Hepatocyte (in vitro differentiated cells): ENCODE measurements around the gene GPAM. TPM values are rescaled to one million over a fixed set of nuclear protein-coding genes. Genes with fewer than 3 reads are reported as not detected.

ENCODE experiments used
- DNase-seq: peaks from one replicate; pipeline ENCODE4 v3.0.0-alpha.2; 2016; ENCODE audit warnings: low spot score
- H2AFZ ChIP-seq: fragments of 200-600 bp; sonication (generic); 2 replicates; pipeline ENCODE4 v1.6.0; 2016; ENCODE audit warnings: antibody characterized with exemption, mild to moderate bottlenecking
- H3K27ac ChIP-seq: fragments of 200-600 bp; sonication (generic); 2 replicates; pipeline ENCODE4 v1.5.1; 2016; ENCODE audit warnings: mild to moderate bottlenecking
- H3K27me3 ChIP-seq: fragments of 200-600 bp; sonication (generic); 2 replicates; pipeline ENCODE4 v1.6.1; 2016
- H3K36me3 ChIP-seq: fragments of 200-600 bp; sonication (generic); replicated peaks from 2 replicates; pipeline ENCODE4 v1.5.1; 2016; ENCODE audit warnings: low read depth; ENCODE audit not compliant: insufficient read depth
- H3K4me1 ChIP-seq: fragments of 200-600 bp; sonication (generic); 2 replicates; pipeline ENCODE4 v1.5.1; 2016; ENCODE audit warnings: mild to moderate bottlenecking, moderate library complexity; ENCODE audit not compliant: insufficient read depth
- H3K4me2 ChIP-seq: fragments of 200-600 bp; sonication (generic); 2 replicates; pipeline ENCODE4 v1.6.0; 2016
- H3K4me3 ChIP-seq: fragments of 200-600 bp; sonication (generic); 2 replicates; pipeline ENCODE4 v1.5.1; 2016; ENCODE audit warnings: mild to moderate bottlenecking
- H3K79me2 ChIP-seq: fragments of 200-600 bp; sonication (generic); 2 replicates; pipeline ENCODE4 v1.6.0; 2017; ENCODE audit warnings: mild to moderate bottlenecking
- H3K9me2 ChIP-seq: fragments of 200-600 bp; sonication (generic); replicated peaks from 2 replicates; pipeline ENCODE4 v1.6.0; 2017; ENCODE audit warnings: mild to moderate bottlenecking; ENCODE audit not compliant: insufficient read depth
- H3K9me3 ChIP-seq: fragments of 200-600 bp; sonication (generic); 2 replicates; pipeline ENCODE4 v1.5.1; 2016; ENCODE audit warnings: low read depth, mild to moderate bottlenecking
- H4K20me1 ChIP-seq: fragments of 200-600 bp; sonication (generic); 2 replicates; pipeline ENCODE4 v1.6.0; 2016; ENCODE audit warnings: mild to moderate bottlenecking; ENCODE audit not compliant: insufficient read depth, poor library complexity, severe bottlenecking
- CTCF ChIP-seq: fragments of 200-600 bp; sonication (generic); IDR thresholded peaks from 2 replicates; pipeline ENCODE4 v1.5.1; 2016; ENCODE audit warnings: antibody characterized with exemption, mild to moderate bottlenecking; ENCODE audit not compliant: poor library complexity
- EZH2 ChIP-seq: fragments of 200-600 bp; sonication (generic); IDR thresholded peaks from 2 replicates; pipeline ENCODE4 v1.6.1; 2016; ENCODE audit warnings: antibody characterized with exemption, mild to moderate bottlenecking, borderline replicate concordance
- EZH2phosphoT487 ChIP-seq: fragments of 200-600 bp; sonication (generic); IDR thresholded peaks from one replicate; pipeline ENCODE4 v1.6.1; 2018; ENCODE audit warnings: antibody characterized with exemption, mild to moderate bottlenecking, low read depth, moderate library complexity; ENCODE audit not compliant: unreplicated experiment, severe bottlenecking
- WGBS: methylation state at CpG from one replicate; pipeline ENCODE4 v1.1.6; 2016; ENCODE audit warnings: low lambda C conversion rate; ENCODE audit errors: missing lambda C conversion rate; 5-methylcytosine and 5-hydroxymethylcytosine counted together
- polyA plus RNA-seq: library from polyadenylated mRNA; unstranded; fragments of >200 nt; fragmentation: Nextera tagmentation; extraction: Ambion mirVana; gene quantifications from 2 replicates; pipeline ENCODE4 v1.2.1, GENCODE V29; 2016
- total RNA-seq: library from RNA; depleted of rRNA; stranded (reverse); fragments of >200 nt; gene quantifications from 2 replicates; pipeline ENCODE4 v1.2.3, GENCODE V29; 2014

Gene GPAM
- total and polyA plus RNA-seq, 2 experiments from 2014 or later, result 7.8 to 49.2 TPM

DNA sequence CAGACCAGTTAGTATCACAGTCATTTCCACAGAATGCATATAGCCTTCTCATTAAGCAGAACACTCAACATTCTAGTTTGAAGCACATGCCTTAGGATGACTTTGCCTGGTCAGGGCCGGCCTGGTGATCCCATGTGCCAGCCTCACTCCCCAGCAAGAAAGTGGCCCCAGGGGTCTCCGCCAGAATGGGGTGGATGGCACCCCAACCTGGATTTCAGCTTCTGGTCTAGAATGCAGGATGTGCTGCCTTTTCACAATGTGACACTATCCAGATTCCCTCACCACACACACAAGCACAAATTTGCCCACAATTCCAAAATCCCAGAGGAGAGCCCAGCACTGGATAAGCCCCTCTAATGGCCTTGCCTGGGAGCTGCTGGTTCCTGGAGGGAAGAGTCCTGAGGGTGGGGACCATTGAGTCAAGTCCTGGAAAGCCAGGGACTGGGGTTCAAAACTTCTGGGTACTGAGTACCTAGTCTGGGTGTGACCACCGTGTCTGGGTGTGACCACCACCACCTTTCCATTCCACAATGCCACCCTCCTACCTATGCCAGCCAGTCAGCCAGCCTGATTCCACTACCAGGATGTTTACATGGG lies 41.5 kb upstream of the GPAM start:
- Histone ChIP-seq H3K4me1 (no peaks in the 10 kb centered on the region), H3K27me3 (no peaks in the 10 kb centered on the region), H3K4me3 (no peak overlapping the region), H3K36me3 (no peaks in the 10 kb centered on the region), H3K9me3 (no peaks in the 10 kb centered on the region), H4K20me1 (no peaks in the 10 kb centered on the region), H3K79me2 (no peaks in the 10 kb centered on the region), H3K27ac (no peak overlapping the region), H2AFZ (no peak overlapping the region), H3K4me2 (no peak overlapping the region), H3K9me2 (no peaks in the 10 kb centered on the region)
- DNase-seq, result no peak
- TF ChIP-seq EZH2, result no peak
- 88% methylated on average over 3 of the region's 3 CpGs for WGBS

GRCh38 chr10:112223725-112224124 lies 40.2 kb upstream of the GPAM start:
- Histone ChIP-seq H3K27me3 (no peaks in the 10 kb centered on the region), H3K36me3 (no peaks in the 10 kb centered on the region), H4K20me1 (no peaks in the 10 kb centered on the region), H3K9me2 (no peaks in the 10 kb centered on the region), H3K9me3 (no peaks in the 10 kb centered on the region), H3K4me3 (no peak overlapping the region), H3K27ac (peak overlapping the region; percentile 14), H2AFZ (no peak overlapping the region), H3K4me2 (no peak overlapping the region), H3K79me2 (no peaks in the 10 kb centered on the region), H3K4me1 (no peaks in the 10 kb centered on the region)
- no peak for TF ChIP-seq EZH2phosphoT487
- no peak for TF ChIP-seq EZH2
- no peak for TF ChIP-seq CTCF
- DNase-seq, result no peak
- 36% methylated on average over 2 of the region's 2 CpGs for WGBS

- Histone ChIP-seq H3K36me3 (no peaks in the 10 kb centered on the region), H3K4me1 (no peaks in the 10 kb centered on the region), H3K27me3 (no peaks in the 10 kb centered on the region), H3K27ac (peak overlapping the region; percentile 14), H2AFZ (no peak overlapping the region), H3K9me3 (no peaks in the 10 kb centered on the region), H4K20me1 (no peaks in the 10 kb centered on the region), H3K4me3 (no peak overlapping the region), H3K79me2 (no peaks in the 10 kb centered on the region), H3K4me2 (no peak overlapping the region), H3K9me2 (no peaks in the 10 kb centered on the region)
- WGBS, result 85% methylated on average over 2 of the region's 2 CpGs
- no peak for DNase-seq
- TF ChIP-seq EZH2phosphoT487 (no peak), CTCF (no peak), EZH2 (no peak)
Observed at GRCh38 chr10:112222799-112223198, 39.2 kb upstream of the GPAM start.

DNA sequence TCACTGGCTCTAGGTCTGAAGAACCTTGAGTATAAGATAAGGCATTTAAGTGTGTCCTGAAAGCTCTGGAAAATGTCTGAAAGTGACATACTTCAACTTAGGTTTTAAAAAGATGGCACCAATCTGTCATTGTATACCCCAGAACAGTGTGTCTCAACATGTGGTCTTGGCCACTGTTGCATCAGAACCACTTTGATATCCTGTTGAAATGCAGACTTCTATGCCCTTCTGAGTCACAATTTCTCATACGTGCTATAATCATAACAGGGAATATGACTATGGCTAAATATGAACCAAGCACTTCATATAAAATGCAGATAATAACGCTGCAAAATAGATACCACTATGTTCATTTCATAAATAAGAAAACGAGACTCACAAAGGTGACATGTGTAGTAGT lies 38.0 kb upstream of the GPAM start:
- TF ChIP-seq EZH2 (no peak), CTCF (no peak), EZH2phosphoT487 (no peak)
- H3K27ac ChIP-seq, result no peak overlapping the region
- no peaks in the 10 kb centered on the region for H3K9me2 ChIP-seq
- H4K20me1 ChIP-seq, result no peaks in the 10 kb centered on the region
- no peaks in the 10 kb centered on the region for H3K36me3 ChIP-seq
- WGBS, result 83% methylated on average over 3 of the region's 3 CpGs
- H2AFZ ChIP-seq, result no peak overlapping the region
- H3K4me1 ChIP-seq, result no peaks in the 10 kb centered on the region
- no peaks in the 10 kb centered on the region for H3K9me3 ChIP-seq
- H3K27me3 ChIP-seq, result no peaks in the 10 kb centered on the region
- no peak overlapping the region for H3K4me3 ChIP-seq
- no peak for DNase-seq
- H3K4me2 ChIP-seq, result no peak overlapping the region
- no peaks in the 10 kb centered on the region for H3K79me2 ChIP-seq
